NCI-H2107 treated with DMSO at 0.1 percent for 48 hours (cell line): ENCODE data around the gene OTX2.

Experiments used
- DNase-seq: peaks from one replicate; lab custom pipeline; 2025; ENCODE audit not compliant: unreplicated experiment; lab: John Stamatoyannopoulos, UW

Gene OTX2

GRCh38 chr14:56810147-56810719 is at the start of gene OTX2:
Gene OTX2, minus strand, starts transcription at chr14:56810479. Its CDS starts 5,023 bp downstream, at chr14:56805456.
- DNase-seq = no peak

DNA sequence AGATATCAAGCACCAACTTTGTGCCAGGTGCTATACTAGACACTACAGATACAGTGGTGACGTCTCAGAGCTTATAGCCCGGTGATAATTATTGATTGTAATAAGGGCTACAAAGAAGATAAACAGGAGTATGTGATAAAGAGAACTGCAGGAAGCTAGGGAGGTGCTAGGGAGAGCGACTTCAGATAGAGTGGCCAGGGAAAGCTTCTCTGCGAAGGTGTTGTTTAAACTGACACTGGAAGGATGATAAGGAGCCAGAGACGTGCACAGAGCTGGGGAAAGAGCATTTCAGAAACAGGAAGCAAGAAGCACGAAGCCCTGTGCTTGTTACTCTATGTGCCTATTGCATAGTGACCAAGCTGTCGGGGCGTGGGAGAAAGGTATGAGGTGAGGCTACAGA is 48.1 kb upstream of the OTX2 start:
- DNase-seq = no peak

DNA sequence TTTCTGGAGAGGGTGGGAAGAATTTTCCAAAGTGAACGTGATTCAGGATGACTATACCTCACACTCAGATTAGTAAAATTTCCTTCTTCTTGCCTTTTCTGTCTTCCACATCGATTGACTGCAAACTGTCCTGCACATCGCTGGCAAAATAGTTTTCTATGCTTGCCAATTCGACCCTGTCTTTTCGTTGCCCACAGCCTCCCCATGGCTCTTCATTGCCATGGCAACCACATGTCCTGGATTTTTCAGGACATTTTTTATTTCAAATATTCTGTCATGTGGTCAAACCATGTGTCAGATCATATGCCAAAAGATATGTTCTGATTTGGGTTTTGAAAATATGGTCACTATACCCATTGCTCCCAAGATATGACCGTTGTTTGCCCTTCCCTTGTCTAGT is 46.9 kb upstream of the OTX2 start:
- no peak for DNase-seq

- peak; percentile 87 for DNase-seq
These were observed 45.7 kb upstream of the OTX2 start for GRCh38 chr14:56855891-56856461.

DNA sequence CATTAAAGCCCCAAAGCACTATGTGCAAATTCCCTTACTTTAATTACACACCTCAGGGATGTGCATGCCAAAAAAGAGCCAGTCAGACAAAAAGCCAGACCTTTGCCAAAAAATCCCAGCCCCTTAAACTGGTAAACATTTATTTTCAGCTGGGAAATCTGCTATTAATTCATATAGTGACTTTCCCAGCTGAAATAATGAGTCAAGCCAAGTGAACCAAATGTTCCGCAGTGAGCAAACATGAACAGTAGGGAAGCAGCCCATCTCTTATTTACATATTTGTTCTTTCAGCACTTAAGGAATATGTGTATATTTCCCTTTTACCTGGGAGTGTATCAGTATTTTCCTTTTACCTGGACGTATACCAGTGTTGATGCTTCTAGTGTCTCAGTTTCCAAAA is 44.0 kb upstream of the OTX2 start:
- DNase-seq = no peak

DNA sequence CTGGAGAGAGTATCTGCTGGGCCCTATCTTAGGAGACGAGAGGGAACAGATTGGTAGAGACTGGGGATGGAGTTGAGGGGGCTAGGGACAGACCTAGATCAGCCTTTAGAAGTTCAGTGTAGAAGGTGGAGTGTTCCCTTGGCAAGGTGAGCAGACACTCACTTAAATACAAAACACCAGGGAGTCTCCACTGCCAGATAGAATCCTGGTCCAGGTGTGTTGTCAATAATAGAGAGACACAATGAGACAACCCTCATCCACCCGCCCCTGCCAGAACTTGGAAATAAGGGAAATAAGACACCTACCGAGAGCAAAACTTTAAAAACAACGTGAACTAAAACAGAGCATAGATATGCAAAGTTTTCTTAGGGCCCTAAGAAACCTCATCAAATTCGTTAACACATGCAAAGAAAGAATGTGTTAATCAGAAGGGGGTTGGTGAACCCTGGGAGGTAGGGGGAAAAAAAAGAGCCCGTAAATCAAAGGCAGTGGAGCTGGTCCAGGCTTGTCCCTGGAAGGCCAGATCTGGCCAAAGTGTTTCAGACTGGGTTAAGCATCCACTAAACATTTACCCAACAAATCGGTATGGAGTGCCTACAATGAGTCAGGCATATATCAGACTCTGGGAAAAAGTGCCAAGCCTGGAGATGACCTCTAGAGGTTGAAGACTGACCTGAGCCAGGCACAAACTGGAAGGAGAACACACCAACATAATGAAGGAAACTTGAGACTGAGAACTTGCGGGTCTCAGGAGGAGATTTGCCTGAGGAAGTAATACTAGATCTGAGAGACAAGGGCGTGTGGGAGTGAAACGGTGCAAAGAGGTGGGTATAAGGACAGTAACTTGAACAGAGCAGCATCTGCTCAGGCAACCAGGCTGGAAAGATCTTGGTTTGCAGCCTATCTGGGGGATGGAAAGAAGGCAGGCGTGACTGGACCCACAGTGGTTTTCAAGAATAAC is 37.0 kb upstream of the OTX2 start:
- DNase-seq = no peak

- no peak for DNase-seq
These were observed 34.2 kb upstream of the OTX2 start for GRCh38 chr14:56844406-56845002.

DNA sequence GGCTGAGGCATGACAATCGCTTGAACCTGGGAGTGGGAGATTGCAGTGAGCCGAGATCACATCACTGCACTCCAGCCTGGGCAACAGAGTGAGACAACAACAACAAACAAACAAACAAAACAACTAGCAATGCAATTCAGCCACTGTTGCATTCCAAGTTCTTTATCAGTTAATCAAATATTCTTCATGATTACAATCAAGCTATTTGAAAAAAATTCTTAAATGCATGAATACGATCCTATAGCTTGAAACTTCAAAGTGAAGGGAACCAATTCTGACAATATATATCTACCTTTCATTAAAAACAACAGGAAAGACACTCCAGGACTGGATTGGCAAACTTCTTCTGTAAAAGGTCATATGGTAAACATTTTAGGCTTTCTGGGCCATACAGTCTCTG is 31.3 kb upstream of the OTX2 start:
- DNase-seq = no peak

DNA sequence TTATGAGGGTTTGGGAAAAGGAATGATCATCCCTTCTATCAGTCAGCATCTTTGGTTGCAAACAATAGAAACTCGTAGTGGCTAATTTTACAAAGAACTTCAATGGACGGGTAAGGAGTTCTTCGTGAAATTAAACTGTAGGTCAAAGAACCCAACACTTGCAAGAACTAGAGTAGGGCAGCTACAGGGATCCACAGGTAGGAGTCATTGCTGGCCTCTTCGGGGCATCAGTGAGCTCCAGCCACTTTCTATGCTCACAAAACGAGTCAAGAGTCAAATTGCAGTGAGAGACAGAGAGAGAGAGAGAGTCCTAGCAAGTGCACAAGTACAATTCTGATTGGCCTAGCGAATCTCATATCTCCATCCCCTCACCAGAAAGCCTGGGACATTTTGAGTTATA is 29.9 kb upstream of the OTX2 start:
- DNase-seq = no peak

- no peak for DNase-seq
These were observed 18.9 kb upstream of the OTX2 start for GRCh38 chr14:56829151-56829550.

DNA sequence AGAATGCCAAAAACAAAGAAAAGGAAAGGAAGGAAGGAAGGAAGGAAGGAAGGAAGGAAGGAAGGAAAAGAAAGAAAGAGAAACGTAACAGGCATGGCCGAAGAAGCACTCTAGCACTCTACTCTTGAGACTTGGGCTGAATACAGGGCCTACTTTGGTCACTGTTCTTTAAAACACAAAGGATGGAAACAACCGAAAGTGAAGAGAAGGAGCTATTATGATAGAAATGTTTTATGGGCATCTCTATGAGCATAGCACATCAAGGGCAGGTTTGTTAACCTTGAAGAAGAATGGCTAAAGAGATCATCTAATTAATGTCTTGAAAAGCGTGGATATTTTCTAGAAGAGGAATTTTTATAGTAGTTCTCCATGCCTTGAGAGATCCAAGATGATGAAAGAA is 15.9 kb upstream of the OTX2 start:
- DNase-seq = no peak

GRCh38 chr14:56821805-56822610 is 11.7 kb upstream of the OTX2 start:
- no peak for DNase-seq

- DNase-seq = no peak
These were observed 10.9 kb upstream of the OTX2 start for GRCh38 chr14:56821177-56821576.

DNA sequence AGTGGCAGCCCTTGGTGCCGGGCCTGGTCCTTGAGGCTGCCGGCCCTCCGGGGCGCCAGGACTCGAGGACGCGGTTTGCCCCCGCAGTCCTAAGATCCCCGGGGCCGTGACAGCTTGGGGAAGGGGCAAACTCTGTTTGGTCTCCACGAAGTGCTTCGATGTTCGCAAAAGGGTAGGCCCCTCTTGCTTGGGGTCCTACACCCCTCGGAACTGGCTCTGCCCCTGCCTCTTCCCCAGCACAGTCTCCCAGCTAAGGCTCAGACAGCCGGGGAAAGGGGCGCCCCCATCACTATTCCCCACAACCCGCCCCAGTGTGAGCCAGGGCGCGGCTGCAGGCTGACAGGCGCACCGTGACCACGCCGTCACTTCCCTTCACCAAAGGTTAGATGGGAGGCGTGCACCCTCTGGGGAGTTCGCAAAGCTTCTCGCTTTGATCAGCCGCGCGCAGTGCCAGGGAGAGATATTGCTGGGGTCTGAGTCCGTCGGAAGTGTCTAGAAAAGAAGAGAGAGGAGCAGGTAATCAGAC is 7.2 kb upstream of the OTX2 start:
- DNase-seq = no peak

DNA sequence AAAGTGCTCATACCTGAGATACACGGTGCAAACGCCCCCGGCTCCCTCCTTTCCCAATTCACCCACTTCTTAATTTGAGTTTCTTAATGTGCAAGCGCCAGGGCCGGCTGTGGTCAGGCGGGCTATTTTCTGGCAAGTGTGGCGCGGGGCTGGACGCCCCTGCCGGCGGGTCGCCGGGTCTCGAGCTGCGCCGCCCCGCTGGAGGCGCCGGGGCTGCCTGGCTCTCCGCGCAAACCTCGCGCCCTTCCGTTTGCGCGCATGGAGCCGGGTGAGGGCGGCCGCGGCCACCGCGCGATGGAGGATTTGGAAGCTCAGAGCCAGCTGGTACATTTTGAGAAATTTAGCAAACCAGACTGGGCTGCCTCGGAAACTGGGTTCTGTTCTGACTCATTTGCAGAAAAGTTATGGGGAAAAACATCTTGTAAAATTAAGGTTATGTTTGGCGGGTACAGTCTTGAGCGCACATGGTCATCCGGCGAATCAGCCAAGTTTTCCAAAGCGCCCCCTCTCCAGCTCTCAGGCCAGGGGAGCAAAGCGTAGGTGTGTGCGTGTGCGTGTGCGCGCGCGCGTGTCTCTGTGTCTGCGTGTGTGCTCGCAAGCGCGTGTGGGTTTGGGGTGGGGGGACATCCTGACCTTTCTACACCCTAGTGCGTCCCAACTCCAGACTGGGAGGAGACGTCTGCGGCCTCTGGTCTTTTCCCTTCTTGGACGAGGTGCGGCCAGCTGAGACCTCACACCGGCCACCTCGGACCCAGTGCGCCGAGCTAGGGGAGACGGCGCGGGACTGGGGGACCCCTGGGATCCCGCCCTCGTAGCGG is 6.5 kb upstream of the OTX2 start:
- no peak for DNase-seq

DNA sequence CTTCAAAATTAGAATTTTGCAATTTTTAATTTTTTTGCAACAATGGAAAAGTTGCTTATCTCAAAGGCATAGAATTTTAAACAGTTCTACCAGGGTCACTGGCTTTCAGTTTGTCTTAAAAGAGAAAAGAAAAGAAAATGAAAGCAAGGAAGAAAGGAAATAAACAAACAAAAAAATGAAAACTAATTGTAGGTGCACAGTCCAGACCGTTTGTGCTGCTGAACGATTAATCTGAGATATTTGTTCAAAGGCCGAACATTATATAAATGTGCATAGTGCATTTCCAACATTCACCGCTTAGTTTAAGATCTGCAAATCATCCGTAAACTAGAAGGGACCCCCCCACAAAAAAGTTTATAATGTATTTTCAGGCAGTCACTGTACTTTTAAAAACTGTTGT is 5.5 kb upstream of the OTX2 start:
- no peak for DNase-seq

- DNase-seq = no peak
These were observed 4.9 kb upstream of the OTX2 start for GRCh38 chr14:56814969-56815700.

DNA sequence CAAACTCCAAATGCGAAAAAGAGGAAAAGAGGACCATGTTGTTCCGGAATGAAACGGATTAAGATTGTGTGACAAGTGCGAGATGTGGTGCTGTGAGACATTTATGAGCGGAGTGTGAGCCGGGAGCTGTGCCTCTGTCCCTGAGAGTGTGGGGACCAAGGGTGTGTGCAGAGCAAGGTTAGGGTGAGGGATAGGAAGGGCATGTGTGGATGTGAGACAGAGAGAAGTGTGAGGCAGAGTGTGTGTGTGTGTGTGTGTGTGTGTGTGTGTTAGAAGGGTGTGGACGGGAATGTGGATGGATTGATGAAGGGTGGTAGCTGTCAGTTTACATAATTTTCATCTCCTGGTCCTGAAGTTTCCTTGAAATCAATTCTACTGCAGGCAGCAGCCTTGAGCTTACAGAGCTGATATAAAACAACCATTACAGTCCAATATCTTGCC is 4.3 kb upstream of the OTX2 start:
- no peak for DNase-seq

DNA sequence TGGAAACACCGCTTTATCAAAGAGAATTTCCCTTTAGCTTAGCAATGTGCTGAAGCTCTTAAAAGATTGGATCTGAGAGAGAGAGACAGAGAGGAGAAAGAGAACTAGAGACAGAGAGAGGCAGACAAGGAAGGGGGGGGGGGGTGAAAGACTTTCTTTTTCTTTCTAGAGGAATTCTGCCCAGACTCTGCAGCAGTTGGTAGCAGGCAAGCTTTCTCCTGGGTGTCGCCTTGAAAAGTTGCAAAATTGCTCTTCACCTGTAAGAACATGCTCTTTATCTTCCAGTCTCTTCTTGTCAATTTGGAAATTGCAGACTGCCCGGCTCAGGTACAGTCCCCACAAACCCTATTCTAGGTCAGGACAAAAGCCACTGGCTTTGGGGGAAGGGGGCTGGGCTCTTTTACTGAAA is 2.9 kb upstream of the OTX2 start:
- DNase-seq = no peak
